Gastroesophageal sphincter (tissue), 4 donors: ENCODE data around the gene CTNNBL1. TPM values are rescaled to one million over a fixed set of nuclear protein-coding genes. Genes with fewer than 3 reads are reported as not detected.

Experiments used
- ATAC-seq: fragments of 150-250 bp; one replicate; pipeline ENCODE4 v1.9.1; 2016; ENCODE audit warnings: mild to moderate bottlenecking, moderate library complexity
- H3K27ac ChIP-seq, 4 donors: fragments of 200-600 bp; sonication (generic) in 3 of 4; 1 replicate in 3 of 4; 2 replicates in 1 of 4; pipeline ENCODE4 v1.5.1; 2016 to 2019
- H3K27me3 ChIP-seq: fragments of 200-600 bp; sonication (generic); one replicate; pipeline ENCODE4 v1.5.1; 2019
- H3K36me3 ChIP-seq, 2 donors: fragments of 200-600 bp; sonication (generic); one replicate each; pipeline ENCODE4 v1.5.1; 2019; ENCODE audit warnings: control low read depth in 1 of 2
- H3K4me1 ChIP-seq, 3 donors: fragments of 200-600 bp; sonication (generic); 1 replicate in 2 of 3; 2 replicates in 1 of 3; pipeline ENCODE4 v1.5.1; 2016 to 2019; ENCODE audit warnings: control low read depth in 2 of 3
- H3K4me3 ChIP-seq, 2 donors: fragments of 200-600 bp; sonication (generic); one replicate each; pipeline ENCODE4 v1.5.1; 2019; ENCODE audit warnings: mild to moderate bottlenecking in 1 of 2, moderate library complexity in 1 of 2
- H3K9me3 ChIP-seq, 3 donors: fragments of 200-600 bp; sonication (generic); one replicate each; pipeline ENCODE4 v1.5.1; 2017 to 2019; ENCODE audit warnings: control low read depth in 2 of 3
- CTCF ChIP-seq, 4 experiments: fragments of 200-600 bp in 2 of 4; fragments of 450-650 bp in 2 of 4; sonication (generic) in 1 of 4; IDR thresholded peaks; one replicate each; pipeline ENCODE4 v1.5.1; 2017 to 2019; ENCODE audit warnings: antibody characterized with exemption in 4 of 4, mild to moderate bottlenecking in 2 of 4, moderate library complexity in 2 of 4
- EP300 ChIP-seq: sonication (generic); formaldehyde crosslinking; IDR thresholded peaks from one replicate; pipeline ENCODE4 v1.6.1; 2017; ENCODE audit warnings: antibody characterized with exemption, mild to moderate bottlenecking
- POLR2A ChIP-seq, 2 donors: fragments of 450-650 bp; IDR thresholded peaks; one replicate each; pipeline ENCODE4 v1.6.1; 2017; ENCODE audit warnings: antibody characterized with exemption in 2 of 2, mild to moderate bottlenecking in 2 of 2, moderate library complexity in 1 of 2
- POLR2AphosphoS5 ChIP-seq: sonication (generic); formaldehyde crosslinking; IDR thresholded peaks from one replicate; pipeline ENCODE4 v1.6.1; 2017; ENCODE audit warnings: antibody characterized with exemption
- WGBS, 2 donors: methylation state at CpG; one replicate each; pipeline ENCODE4 v1.1.5; 2018; ENCODE audit warnings: low coverage in 1 of 2; 5-methylcytosine and 5-hydroxymethylcytosine counted together
- total RNA-seq, 4 donors: library from RNA; depleted of rRNA; stranded (reverse); fragments of >200 nt; gene quantifications; one replicate each; pipeline ENCODE4 v1.1.0, GENCODE V29; 2016

Gene CTNNBL1
- total RNA-seq, 4 donors from 2014 or later: 43.8 to 58.4 (median 47.1) TPM

- H3K36me3 ChIP-seq: peaks cover 0 to 26% of the 10 kb centered on the region in 2 donors
- WGBS, 2 donors: 55 to 80% methylated on average over 4 to 10 of the region's 20 CpGs
- no peak for ATAC-seq
Measured at GRCh38 chr20:37877832-37878772, 184.3 kb downstream of the CTNNBL1 start.

GRCh38 chr20:37878835-37879599 is 185.2 kb downstream of the CTNNBL1 start:
- Histone ChIP-seq H3K4me3 (no peak overlapping the region), H3K27ac (no peak overlapping the region), H3K27me3 (no peaks in the 10 kb centered on the region), H3K4me1 (peaks cover 0 to 6% (median 0%) of the 10 kb centered on the region in 3 donors), H3K9me3 (no peaks in the 10 kb centered on the region), H3K36me3 (peaks cover 0 to 17% of the 10 kb centered on the region in 2 donors)
- 68 to 88% methylated on average over 4 to 8 of the region's 12 CpGs for WGBS, 2 donors
- no peak for ATAC-seq
- TF ChIP-seq CTCF (IDR thresholded peaks at IDR 0.05) (no peak), POLR2A (IDR thresholded peaks at IDR 0.05) (no peak), EP300 (no peak), POLR2AphosphoS5 (no peak)

More at GRCh38 chr20:37877832-37878772, 184.3 kb downstream of the CTNNBL1 start:
- H3K27ac ChIP-seq: no peak overlapping the region
- H3K4me1 ChIP-seq: peaks cover 0 to 6% (median 0%) of the 10 kb centered on the region in 3 donors
- H3K27me3 ChIP-seq: no peaks in the 10 kb centered on the region
- TF ChIP-seq POLR2AphosphoS5: no peak
- H3K4me3 ChIP-seq: no peak overlapping the region
- no peaks in the 10 kb centered on the region for H3K9me3 ChIP-seq

DNA sequence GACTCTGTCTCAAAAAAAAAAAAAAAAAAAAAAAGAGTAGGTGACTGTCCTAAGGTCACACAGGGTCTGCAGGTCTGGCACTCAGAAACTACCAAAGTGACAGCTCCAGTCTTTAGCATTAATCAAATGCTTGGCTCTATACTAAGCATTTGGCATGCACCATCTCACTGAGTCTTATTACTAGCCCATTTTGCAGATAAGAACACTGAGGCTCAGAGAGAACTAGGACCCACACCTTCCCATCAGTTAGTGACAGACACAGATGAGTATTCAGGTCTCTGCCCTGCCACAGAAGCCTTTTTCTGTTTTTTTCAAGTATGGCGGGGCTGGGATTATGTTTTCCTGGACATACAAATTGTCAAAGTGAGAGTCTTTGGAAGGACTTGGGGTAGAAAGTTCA is 186.0 kb downstream of the CTNNBL1 start:
- no peak for TF ChIP-seq EP300
- no peak overlapping the region for H3K4me3 ChIP-seq
- peaks cover 0 to 9% of the 10 kb centered on the region in 2 donors for H3K36me3 ChIP-seq
- H3K27ac ChIP-seq: no peak overlapping the region
- ATAC-seq: no peak
- 100% methylated on average over 1 of the region's 1 CpG; no CpG with 5 or more reads in 1 of the 2 donors for WGBS, 2 donors
- no peaks in the 10 kb centered on the region for H3K9me3 ChIP-seq
- H3K4me1 ChIP-seq: peaks cover 0 to 6% (median 0%) of the 10 kb centered on the region in 3 donors
- no peaks in the 10 kb centered on the region for H3K27me3 ChIP-seq

DNA sequence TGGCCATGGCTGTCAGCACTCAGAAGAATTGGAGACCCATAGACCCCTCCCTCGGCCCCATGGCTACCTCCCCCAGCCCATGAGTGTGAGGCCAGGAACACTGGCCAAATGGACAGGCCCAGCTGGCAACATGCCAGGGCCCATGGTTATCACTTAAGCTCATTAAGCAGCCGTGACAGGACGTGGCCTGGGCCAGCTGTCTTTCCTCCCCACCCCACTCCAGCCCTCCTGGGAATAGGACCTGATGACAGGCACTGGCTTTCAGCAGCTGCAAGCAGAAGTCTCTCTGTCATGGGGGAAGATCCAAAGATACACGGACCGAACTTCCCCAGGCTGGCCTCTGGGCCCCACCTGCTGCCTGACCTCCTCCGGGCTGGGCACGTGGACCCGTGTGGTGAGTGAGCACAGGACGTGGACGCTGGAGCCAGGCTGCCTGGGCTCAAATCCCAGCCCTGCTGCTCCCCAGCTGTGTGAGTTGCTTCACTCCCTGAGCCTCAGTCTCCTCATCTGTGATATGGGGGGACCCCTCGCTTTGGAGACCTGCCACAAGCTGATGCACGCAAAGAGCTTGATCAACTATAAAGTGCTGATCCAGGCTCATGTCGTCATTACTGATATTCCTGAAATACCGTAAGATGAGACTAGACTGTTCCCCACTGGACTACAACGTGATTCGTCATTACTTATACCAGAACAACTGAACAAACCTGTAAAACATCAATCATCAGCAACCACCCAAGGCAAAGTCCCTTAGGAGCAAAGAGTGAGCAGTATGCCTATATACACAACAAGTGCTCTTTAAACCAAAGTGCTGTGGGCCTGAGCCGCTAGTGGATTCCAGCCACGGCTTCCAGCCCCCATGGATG is 187.1 kb downstream of the CTNNBL1 start:
- Histone ChIP-seq H3K4me3 (no peak overlapping the region), H3K9me3 (no peaks in the 10 kb centered on the region), H3K27ac (no peak overlapping the region), H3K27me3 (no peaks in the 10 kb centered on the region), H3K4me1 (peaks cover 0 to 6% (median 0%) of the 10 kb centered on the region in 3 donors), H3K36me3 (no peaks in the 10 kb centered on the region)
- TF ChIP-seq POLR2A (IDR thresholded peaks at IDR 0.05) (no peak), CTCF (IDR thresholded peaks at IDR 0.05) (no peak), POLR2AphosphoS5 (no peak), EP300 (no peak)
- 58 to 89% methylated on average over 3 to 12 of the region's 18 CpGs for WGBS, 2 donors
- peak; percentile 42 for ATAC-seq

GRCh38 chr20:37881601-37882343 is 187.9 kb downstream of the CTNNBL1 start:
- Histone ChIP-seq H3K36me3 (no peaks in the 10 kb centered on the region), H3K27me3 (no peaks in the 10 kb centered on the region), H3K4me3 (no peak overlapping the region), H3K27ac (no peak overlapping the region), H3K9me3 (no peaks in the 10 kb centered on the region), H3K4me1 (peaks cover 0 to 6% (median 0%) of the 10 kb centered on the region in 3 donors)
- TF ChIP-seq CTCF (IDR thresholded peaks at IDR 0.05) (no peak), POLR2A (IDR thresholded peaks at IDR 0.05) (no peak), POLR2AphosphoS5 (no peak), EP300 (no peak)
- no peak for ATAC-seq
- WGBS, 2 donors: 73 to 78% methylated on average over 10 to 15 of the region's 22 CpGs
